Stimulated activated CD8-positive, alpha-beta memory T cell treated with anti-CD3 and anti-CD28 coated beads, Interleukin-4, amount 100 ng/mL, for 1 hour (primary cell): ENCODE measurements around the gene SORCS2.

Experiments used
- DNase-seq, 2 donors: peaks; one replicate each; pipeline ENCODE4 v3.0.0-alpha.2; 2020; ENCODE audit warnings: low read depth in 2 of 2, low spot score in 1 of 2

The SORCS2 gene

DNA sequence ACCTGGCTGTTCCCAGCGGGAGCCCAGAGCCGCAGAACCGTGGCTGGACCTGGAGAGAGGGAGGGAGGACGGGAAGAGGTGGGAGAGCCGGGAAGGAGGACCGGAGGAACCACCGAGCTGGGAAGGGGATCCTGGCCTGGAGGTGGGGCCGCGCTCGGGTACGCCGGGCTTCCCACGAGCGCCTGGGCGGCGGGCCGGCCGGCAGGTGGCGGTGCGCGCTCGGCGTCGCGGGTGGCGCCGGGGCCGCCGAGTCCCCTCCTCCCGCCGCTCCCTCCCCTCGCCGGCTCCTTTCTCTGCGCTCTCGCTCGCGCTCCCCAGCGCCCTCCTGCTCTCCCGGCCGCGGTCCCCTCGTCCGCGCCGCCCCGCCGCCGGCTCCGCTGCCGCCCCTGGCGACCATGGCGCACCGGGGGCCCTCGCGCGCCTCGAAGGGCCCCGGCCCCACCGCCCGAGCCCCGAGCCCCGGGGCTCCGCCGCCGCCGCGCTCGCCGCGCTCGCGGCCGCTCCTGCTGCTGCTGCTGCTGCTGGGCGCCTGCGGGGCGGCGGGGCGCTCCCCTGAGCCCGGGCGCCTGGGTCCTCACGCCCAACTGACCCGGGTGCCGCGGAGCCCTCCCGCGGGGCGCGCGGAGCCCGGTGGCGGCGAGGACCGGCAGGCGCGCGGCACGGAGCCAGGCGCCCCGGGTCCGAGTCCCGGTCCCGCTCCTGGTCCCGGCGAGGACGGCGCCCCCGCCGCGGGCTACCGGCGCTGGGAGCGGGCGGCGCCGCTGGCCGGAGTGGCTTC, at the start of gene SORCS2:
Gene SORCS2, plus strand, starts transcription at position 287 of the 778 bp plus-strand sequence.
- no peak for DNase-seq

DNA sequence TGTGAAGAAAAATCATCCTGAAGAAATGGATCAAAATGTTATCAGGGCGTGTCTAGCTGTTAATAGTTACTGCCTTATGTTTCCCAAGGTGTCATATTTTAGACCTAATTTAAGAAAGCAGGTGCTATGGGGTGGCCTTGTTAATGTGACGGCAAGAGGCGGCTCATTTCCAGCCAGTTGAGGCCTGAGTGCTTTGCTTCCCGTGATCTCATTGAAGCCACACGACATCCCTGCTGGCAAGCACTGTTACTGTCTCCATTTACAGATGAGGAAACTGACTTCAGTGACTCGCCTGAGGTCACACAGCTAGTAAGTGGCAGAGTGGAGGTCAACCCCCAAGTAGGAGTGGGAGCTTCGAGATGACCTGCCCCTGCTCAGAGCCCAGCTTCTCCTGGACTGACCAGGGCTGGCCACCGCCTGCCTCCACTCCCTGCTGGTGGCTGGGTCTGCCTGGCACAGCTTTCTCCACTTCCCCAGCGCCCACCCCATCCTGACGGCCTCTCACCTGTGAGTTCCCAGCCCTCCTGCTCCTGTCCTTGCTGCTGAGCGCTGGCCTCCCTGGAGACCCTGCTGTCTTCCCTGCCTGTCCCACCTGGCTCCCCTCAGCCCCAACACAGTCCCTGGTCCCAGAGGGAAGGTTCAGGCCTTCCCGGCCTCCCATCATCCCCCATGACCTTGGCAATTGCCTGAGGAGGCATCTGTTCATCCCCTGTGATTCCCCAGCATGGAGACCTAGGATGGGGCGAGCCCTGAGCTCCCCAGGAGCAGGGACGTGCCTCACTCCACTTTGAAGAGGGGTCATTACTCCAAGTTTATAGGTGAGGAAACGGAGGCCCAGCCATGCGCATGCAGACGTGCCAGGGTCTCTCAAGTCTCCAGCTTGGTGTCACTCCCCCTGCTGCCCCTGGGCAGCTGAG, 47.7 kb upstream of the SORCS2 start:
- no peak for DNase-seq

DNA sequence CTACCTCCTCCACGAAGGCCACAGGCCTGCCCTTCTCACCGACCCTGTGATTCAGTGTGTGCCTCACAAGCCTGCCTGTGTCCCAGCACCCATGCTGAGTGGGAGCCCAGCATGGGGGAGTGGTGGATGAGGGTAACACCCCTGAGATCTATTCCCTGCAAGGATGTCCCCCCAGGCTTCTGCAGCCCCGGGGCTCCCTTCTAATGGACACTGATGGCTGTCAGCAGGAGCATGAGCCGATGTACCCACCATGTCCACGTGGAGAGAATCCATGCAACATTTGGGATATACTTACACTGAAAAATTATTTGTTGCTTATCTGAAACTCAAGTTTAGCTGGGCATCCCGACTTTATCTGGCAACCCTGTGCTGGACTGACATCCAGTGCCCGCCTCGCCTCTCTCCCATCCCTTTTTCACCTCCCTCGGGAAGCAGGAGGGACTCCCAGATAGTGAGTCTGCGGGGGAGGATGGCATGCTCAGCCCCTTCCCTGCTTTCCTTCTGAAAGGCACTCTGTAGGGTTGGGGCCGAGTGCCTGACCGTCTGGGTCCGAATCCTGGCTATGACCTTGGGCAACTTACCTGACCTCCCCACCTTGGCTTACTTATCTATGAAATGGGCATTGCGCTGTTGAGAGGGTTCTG, 46.9 kb upstream of the SORCS2 start:
- no peak for DNase-seq

DNA sequence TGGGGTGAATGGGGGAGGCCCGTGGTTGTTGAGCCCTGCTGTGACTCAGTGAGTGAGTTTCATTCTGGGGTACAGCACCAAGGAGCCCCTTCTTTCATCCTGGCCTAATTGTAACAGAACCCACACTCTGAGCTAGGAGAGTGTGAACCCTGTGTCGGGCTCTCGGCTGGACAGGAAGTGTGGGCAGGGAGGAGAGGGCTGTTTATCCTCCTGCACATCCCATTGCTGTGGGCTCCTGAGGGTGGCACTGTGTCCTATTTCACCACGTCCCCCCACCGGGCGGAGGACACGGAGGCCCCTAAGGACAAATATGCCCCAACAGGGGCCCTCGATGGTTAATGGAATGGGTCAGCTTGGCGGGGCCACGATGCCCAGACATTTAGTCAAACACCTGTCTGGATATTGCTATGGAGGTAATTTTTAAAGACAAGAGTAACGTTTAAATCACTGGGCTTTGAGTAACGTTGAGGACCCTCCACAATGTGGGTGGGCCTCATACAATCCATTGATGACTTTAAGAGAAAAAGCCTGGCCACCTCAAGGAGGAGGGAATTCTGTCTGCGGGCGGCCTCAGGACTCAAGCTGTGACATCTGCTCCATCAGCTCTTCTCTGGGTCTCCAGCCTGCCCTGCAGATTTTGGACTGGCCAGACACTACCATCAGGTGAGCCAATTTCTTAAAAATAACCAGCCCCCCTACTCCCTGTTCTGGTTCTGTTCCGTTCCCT, 46.1 kb upstream of the SORCS2 start:
- no peak for DNase-seq

DNA sequence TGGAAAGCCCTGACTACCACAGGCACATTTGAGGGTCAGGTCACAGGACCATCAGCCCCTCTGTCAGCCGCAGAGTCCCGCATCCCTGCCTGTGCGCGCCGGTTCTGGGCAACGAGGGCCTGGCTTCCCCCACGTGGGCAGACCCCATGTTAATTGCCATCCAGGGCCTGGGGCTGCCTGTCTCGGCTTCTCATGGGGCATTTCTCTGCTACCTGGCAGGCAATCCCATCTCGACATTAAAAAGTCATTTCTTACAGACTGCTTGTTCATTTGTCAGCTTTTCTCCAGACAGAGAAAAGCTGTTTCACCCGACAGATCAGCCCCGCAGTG, 45.6 kb upstream of the SORCS2 start:
- no peak for DNase-seq

DNA sequence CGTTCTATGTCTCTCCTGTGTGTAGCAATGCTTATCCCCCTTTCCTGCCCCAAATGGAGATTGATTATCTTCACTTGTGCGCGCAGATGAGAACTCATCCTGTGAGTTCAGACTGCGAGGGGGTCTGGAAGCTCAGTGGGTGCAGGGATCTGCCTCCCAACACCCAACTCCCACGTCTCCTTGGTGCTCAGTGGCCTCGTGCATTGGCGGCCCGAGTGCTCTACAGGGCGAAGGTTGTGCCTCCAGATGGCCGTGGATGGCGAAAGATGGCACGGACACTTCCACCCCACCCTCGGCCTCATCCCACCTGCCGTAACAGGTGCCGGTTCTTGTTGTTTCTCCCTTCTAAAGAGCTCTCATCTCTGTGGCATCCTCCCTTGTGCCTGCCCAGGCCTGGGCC, 45.1 kb upstream of the SORCS2 start:
- DNase-seq = no peak

DNA sequence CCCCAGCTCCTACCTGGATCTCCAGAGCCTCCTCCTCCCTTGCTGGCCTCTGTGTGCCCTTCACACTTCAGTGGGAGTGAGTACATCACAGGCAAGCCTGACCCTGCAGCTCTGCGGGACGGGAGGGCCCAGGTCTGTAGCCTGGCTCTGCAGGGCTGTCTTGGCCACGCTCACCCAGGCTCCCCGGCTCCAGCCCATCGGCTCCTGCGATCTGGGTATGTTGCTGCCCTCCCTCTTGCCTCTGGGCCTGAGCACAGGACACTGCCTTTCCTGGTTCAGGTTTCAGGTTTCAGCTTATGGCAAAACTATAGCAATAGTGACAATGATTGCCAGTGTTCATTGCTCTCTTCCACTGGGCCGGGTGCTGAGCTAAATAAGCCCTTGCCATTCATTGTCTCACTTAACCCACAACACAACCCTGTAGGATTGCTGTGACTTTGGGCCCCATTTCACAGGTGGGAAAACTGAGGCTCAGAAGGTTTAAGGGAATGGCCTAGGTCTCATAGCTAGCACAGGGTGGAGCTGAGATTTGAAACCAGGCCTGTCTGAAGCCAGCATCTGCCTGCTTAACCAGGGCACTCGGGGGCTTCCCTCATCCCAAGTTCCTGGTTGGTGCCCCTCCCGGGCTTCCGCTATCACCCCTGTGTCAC, 44.6 kb upstream of the SORCS2 start:
- DNase-seq = no peak

DNA sequence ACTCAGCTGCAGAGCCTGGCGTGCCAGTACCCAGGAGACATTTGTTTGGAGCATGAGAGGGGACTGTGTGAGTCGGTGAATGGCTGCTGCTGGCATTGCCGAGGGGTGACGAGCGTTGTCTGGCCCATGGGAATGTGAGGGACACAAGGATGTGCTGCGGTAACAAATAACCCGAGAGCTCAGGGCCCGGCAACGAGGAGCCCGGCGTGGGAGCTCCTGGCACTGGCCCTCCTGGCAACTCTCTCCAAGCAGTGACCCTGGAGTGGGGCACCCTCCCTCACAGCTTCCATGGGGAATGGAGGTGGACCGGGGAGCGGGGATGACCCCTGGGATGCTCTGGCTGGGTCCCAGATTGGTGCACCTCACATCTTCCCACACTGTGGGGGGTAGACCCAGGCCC, 44.0 kb upstream of the SORCS2 start:
- DNase-seq = no peak

DNA sequence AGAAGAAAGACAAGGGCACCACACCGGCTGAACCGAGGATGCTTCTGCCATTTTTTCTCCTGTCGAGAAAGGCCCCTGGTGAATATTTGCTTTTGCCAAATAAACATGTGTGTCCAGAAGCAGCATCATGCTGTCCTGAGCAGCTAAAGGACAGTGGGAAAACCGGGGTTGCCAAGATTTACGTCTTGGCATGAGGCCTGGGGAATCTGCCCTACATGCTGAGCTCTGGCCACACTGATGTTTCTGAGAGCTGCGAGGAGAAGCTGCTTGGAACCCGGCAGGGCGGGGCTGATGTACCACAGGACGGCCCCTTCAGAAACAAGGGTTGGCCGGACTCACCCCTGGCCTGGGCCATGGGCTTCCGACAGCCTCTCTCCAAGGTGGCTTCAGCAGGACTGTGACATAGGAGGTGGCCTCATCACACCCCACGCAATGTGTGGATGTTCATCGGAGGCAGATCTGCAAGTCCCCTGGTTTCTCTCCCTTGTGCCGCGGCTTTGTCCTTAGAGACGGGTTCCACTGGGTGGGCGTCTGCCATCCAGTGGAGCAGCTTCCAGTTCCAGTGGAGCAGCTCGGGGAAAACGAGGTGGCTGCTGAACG, 42.2 kb upstream of the SORCS2 start:
- DNase-seq = no peak

DNA sequence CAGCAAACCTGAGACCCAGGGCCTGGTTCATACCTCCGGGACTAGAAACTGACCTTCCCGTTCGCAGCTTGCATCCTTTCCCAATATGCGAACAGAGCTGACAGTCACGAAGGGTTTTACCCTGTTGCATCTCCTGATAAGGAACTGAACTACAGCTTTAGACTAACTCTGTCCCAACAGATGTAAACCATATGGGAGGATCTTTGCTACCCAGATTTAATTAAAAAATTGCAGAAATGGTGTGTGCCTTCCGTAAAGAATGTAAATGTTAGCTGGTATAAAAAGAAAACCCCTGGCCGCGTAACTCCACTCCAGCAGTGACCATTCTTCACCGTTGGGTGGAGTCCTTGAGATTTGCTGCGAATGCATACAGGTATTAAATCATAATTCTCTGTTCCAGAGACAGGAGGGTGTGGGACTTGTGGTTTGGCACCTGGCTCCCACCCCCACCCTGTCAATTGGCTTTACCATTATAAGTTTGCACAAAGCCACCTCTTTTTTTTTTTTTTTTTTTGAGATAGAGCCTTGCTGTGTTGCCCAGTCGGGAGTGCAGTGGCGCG, 40.6 kb upstream of the SORCS2 start:
- no peak for DNase-seq

DNA sequence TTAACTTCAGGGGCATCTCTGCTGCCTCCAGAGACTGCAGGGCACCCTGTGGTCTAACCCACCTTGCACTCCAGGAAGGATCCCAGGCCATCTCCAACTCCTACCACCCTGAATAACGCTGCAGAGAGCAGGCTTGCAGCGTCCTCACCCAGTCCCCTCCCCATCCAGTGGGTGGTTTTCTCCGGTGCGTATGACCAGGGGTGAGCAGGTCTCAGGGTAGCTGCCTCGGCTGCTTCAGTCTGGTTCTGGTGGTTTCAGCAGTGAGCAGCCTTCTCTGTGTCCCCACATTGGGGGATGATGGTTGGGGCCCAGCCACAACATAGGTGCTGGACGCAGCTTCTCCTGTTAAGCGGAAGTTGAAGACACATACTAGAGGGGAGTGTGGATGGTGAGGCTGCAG, 38.6 kb upstream of the SORCS2 start:
- DNase-seq = no peak

DNA sequence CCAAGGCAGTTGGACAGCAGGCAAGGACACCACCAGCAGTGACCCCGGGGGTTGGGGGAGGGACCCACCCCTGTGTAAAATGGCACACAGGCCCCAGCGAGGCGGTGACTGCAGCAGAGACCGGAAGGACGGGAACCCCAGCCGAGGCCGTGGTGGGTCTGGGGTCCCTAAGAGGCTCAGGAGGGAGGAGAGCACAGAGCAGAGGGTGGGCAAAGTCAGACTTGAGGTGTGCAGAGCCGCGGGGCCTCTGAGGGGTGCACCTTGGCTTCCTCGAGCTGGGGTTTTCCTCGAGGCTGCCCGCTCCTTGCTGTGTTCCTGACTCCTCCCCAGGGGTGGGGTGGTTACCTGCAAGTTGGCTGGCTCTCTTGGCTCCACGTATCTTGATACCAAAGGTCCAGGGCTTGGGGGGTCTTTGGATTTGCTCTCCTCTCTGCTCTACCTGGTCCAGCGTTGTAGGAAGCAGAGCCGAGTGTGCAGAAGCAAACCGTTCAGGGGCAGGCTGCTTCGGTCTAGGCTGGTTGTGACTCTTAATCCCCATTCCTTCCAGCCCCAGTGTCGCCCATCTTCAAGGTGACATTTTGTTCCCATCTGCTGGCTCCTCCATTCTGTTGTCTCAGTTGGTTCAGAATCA, 37.9 kb upstream of the SORCS2 start:
- no peak for DNase-seq

DNA sequence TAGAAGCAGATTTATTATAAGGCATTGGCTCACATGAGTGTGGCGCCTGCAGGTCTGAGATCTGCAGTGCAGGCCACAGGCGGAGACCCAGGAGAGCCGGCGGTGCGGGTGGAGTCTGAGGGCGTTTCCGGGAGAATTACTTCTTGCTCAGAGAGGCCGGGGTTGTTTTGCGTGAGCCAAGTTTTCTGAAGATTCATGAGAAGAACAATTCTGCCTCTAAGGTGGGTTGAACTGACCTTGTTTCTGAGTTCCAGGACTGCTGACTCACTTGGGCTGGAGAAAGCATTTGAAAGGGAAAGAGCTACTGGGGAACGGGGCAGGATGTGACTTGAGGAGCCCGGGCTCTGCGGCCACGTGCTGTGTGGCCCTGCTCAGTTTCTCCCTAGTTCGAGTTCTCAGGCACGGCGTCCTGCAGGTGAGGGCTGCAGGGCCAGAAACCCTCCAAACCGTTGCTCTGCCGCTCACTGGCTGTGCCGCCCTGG, 36.7 kb upstream of the SORCS2 start:
- DNase-seq = no peak

DNA sequence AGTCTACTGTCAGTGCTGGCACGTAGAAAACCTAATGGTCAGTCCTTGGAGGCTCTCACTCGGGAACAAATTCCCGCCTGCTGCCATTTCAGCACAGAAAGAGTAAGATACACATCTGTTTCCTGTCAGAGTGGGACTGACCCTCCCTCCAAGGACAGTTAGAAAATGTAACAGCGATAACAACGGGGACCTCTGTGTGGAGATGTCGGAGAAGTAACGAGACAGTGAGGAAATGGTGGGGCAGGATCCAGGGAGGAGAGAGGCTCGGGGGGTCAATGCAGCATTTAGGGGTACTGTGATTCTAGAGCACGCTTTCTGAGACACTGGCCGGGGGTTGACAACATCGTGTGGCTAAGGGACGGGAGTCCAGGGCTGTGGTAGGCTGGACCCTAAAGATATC, 36.0 kb upstream of the SORCS2 start:
- no peak for DNase-seq

DNA sequence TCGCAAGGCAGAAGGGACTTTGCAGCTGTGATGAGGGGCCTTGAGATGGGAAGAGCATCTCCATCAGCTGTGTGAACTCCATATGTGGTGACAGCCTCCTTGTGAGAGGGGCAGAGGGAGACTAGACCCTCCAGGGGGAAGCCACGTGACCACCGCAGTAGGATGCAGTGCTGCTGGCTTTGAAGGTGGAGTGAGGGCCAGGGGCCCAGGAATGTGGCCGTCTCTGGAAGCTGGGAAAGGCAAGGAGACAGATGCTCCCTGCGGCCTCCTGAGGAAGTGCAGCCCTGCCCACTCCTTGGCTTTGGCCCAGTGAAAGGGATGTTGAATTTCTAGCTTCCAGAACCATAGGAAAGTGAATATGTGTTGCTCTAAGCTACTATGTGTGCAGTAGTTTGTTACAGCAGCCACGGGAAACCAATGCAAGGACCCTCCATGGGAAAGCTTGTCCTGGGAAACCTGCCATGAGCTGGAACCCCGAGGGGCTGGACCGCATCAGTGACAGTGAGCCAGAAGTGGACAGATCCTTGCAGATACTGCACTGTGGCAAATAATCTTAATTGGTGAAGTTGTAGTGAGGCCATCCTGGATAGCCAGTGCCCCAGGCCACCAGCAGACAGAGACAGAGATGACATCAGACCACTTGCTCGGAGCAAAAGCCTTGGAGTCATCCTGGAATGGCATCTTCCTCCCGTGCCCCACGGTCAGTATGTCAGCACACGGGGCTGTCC, 35.4 kb upstream of the SORCS2 start:
- no peak for DNase-seq

DNA sequence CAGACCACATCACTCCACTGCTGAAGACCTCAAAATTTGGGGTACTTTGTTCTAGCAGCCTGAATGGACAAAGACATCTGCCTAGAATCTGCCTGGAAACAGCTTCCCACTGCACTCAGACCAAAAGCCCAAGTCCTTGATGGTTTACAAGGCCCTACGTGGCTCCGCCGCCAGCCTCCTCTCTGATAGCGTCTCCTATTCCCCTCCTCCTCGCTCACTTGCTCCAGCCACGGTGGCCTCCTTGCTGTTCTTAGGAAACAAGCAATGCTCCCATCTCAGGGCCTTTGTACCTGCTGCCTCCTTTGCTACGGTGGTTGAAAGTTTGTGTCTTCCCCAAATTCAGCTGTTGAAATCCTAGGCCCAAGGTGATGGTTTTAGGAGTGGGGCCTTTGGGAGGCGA, 34.7 kb upstream of the SORCS2 start:
- DNase-seq = no peak

DNA sequence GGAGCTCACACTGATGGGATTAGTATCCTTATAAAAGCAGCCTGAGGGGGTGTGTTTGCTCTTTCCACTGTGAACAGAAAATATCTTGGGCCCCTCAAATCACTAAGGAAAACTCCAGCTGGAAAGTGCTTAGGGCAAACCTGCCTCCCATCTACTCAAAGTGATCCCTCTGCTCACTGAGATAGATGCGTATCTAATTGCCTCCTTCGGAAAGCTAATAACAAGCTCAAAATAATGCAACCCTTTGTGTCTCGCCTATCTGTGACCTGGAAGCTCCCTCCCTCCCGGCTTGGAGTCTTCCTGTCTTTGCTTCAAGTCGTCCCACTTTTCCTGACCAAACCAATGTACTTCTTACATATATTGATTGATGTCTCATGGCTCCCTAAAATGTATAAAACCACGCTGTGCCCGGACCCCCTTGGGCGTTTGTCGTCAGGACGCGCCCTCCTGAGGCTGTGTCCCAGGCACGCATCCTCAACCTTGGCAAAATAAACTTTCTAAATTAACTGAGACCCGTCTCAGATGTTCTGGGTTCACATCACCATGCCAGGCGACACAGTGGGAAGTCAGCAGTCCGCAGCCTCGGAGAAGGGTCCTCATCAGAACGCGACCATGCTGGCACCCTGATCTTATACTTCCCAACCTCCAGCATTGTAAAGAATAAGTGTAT, 34.1 kb upstream of the SORCS2 start:
- DNase-seq = no peak

DNA sequence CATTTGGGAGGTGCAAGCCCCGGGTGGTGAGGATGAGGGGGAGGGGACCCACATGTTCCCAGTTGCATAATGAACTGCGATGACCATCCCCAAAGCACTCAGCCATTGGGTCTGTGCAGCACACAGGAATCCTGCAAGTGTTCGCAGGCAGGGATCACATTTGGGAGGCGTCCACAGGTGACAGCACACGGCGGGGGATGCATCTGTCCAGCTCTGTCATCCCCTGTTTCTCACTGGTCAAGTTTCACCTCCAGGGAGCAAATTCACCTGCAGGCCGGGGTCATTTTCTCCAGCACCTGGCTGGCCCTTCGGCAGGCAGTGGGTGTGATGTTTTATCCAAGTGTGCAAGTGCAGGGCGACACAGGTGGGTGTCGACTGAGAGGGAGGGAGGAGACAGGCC, 33.3 kb upstream of the SORCS2 start:
- DNase-seq = no peak
